NCI-H748 (cell line): ENCODE data around the gene CBFA2T3.

Experiments used
- DNase-seq: peaks from one replicate; lab custom pipeline; 2025; ENCODE audit not compliant: unreplicated experiment; lab: John Stamatoyannopoulos, UW

The CBFA2T3 gene

GRCh38 chr16:88842308-88842756 lies 134.7 kb downstream of the CBFA2T3 start:
- no peak for DNase-seq

DNA sequence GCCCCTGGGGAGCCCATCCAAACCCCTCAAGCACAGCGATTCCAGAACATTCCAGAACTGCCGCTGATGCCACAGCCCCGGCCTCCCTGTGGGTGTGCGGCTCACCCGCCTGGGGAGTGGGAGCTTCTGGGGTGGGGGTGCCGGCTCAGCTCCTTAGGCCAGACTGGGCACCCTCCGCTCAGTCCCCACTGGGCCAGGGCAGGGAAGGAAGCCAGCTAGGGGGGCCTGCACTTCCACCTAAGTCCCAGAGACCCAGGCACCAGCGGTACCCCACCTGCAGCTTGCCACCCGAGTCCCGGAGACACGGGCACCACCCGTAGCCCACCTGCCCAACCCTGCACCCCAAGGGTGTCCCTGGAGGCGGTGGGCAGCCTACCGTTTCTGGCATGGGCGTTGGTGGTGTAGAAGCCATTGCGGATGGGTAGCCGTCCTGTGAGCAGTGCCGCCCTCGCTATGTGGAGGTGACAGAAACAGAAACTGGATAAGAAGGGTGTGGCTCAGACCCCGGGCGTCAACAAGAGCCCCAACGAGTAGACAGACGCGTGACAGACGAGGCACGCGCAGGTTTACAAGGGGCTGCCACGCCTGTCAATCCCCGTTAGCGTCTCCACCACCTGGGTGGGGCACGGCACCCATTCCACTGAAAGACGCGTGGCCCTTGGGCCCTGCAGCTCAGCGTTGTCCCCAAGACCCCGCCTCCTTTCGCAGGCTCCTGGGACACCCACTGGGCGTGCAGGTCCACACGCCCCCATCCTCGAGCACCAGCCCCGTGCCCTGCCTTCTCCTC lies 135.3 kb downstream of the CBFA2T3 start:
- no peak for DNase-seq

DNA sequence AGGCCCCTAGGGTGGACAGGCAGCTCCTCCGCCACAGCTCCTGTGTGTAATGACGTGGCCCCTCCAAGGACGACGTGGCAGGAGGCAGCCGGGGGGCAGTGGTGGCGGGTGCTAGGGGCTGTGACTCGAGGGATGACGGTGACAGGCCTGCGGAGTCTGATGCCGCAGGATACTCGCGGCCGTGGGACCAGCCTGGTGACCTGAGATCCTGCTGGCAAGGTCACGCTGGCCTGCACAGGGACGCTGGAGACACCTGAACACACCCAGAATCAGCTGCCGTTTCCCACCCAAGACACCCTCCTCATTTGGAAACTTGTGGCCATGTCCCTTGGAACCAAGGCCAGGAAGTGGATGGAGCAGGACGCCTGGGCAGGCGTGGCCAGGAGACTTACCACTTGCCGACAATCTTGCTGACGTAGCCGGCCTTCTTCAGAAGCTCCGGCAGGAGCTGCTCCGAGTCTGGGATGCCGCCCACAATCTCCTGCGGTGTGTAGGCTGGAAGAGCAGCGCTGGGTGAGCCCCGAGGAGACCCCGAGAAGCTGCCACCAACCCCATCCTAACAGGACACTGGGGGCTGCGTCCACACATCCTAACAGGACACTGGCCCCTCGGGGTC lies 136.3 kb downstream of the CBFA2T3 start:
- DNase-seq: no peak

GRCh38 chr16:88839745-88840599 lies 137.0 kb downstream of the CBFA2T3 start:
- no peak for DNase-seq

DNA sequence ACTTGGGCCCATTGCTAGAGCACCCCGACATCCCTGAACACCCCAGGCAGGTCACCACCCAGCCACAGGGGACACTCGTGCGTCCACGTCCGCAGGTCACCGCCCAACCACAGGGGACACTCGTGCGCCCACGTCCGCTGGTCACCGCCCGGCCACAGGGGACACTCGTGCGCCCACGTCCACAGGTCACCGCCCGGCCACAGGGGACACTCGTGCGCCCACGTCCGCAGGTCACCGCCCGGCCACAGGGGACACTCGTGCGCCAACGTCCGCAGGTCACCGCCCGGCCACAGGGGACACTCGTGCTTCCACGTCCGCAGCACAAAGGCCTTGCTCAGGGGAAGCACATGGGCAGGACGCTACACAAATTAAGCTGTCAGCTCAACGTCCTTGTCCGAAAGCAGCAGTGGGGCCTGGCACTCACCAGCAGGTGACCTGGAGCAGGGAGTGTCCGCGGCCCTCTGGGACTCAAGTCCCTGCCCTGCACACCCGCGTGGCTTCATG lies 137.9 kb downstream of the CBFA2T3 start:
- DNase-seq: no peak

- no peak for DNase-seq
Observed at GRCh38 chr16:88838566-88838965, 138.4 kb downstream of the CBFA2T3 start.

- no peak for DNase-seq
Observed at GRCh38 chr16:88837806-88838205, 139.2 kb downstream of the CBFA2T3 start.

DNA sequence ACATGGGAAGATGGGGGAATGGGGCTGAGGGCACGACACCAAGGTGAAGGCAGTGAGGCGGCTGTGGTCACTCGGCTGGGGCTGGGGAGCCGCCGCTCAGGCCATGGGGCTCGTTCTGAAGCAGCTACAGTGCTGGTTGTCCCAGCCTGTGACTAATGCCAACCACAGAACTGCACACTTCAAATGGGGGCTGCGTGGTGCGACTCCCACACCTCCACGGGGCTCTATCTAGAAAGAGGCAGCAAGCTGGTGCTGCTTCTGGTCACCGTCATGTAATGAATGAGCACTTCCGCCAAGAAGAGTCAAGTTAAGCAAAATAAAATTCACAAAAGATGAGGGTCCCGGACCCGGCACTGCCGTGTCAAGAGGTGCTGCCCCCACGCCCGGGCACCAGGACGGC lies 140.2 kb downstream of the CBFA2T3 start:
- DNase-seq: no peak

GRCh38 chr16:88835818-88836217 lies 141.2 kb downstream of the CBFA2T3 start:
- DNase-seq: no peak

DNA sequence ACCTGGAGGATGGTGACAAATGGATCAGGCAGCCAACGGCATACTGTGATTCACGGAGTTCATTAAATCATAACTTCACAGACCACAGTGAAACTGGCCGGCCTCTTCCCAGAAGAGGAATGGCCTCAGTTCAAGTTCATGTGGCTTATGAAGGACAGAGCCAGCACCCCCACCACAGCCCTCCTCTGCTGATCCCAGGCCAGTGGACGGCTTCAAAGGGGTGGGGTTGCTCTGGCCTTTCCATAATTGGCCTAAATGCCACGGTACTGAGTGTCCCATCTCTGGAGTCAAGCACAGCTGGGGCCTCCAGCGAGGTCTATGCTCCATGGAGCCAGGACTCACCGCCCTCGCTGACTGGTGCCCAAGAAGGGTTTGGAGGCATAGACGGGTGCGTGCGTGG lies 141.6 kb downstream of the CBFA2T3 start:
- no peak for DNase-seq

- no peak for DNase-seq
Observed at GRCh38 chr16:88834670-88835069, 142.3 kb downstream of the CBFA2T3 start.

- no peak for DNase-seq
Observed at GRCh38 chr16:88833086-88833485, 143.9 kb downstream of the CBFA2T3 start.

GRCh38 chr16:88831838-88832237 lies 145.2 kb downstream of the CBFA2T3 start:
- DNase-seq: no peak

DNA sequence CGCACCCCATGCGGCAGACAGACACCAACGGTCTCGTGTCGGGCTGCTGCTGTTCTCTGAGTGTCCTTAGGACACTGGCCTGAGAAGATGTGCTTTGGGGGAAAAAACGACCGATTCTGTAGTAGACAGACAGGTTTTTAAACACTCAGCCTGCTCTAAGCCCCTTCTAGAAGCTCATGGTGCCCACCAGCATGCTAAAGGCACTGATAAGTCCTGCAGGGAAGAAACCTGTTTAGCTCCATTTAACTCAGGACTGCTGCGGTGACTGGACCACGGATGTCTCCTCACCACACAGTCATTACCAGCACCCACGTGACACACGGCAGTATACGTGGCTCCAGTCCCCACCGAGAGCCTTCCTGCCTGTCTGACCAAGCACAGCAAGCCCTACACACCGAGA lies 146.2 kb downstream of the CBFA2T3 start:
- no peak for DNase-seq

- no peak for DNase-seq
Observed at GRCh38 chr16:88830258-88830657, 146.7 kb downstream of the CBFA2T3 start.

DNA sequence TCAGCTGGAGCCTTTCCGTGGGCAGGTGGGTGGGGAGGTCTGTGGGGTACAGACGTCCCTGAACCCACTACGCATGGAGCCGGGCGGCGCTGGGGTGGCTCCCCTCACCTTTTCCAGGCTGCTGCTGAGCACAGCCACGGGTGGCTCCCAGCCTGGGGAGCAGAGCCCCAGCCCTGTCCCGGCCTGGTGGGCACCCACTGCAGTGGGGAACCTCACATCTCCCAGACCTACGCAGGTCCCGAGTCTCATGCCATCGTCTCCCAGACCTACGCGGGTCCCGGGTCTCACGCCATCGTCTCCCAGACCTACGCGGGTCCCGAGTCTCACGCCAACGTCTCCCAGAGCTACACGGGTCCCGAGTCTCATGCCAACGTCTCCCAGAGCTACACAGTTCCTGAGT lies 148.3 kb downstream of the CBFA2T3 start:
- DNase-seq: no peak

- DNase-seq: no peak
Observed at GRCh38 chr16:88827727-88828126, 149.3 kb downstream of the CBFA2T3 start.

DNA sequence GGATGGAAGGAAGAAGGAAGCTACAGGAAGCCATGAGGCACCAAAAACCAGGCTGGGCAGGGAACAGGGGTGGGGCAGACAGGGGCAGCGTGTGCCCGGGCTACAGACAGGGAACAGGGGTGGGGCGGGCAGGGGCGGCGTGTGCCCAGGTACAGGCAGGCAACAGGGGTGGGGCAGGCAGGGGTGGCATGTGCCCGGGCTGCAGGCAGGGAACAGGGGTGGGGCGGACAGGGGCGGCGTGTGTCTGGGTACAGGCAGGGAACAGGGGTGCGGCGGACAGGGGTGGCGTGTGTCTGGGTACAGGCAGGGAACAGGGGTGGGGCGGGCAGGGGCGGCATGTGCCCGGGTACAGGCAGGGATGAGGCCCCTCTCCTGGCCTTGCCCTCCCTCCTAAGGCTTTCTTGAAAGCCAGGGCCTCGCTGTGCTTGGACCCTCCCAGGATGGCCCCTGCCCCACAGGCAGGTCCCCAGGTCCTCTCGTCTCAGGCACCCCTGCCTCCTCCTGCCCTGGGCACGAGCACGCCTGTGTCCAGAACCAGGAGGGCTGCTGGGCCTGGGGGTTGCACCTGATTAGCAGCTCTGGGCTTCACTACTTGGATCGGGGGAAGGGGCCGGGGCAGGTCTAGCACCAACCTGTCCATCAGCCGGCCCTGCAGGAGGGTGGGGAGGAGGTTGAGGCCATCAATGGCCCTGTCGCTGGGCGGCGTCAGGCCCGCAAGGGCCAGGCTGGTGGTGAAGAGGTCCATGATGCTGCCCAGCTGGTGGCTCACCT lies 150.8 kb downstream of the CBFA2T3 start:
- DNase-seq: no peak

DNA sequence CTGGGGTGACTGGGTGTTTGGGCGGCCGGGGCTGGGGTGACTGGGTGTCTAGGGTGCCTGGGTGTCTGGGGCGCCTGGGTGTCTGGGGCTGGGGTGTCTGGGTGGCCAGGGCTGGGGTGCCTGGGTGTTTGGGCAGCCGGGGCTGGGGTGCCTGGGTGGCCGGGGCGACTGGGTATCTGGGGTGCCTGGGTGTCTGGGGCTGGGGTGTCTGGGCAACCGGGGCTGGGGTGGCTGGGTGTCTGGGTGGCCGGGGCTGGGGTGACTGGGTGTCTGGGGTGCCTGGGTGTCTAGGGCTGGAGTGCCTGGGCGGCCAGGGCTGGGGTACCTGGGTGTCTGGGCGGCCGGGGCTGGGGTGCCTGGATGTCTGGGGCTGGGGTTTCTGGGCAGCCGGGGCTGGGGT lies 151.9 kb downstream of the CBFA2T3 start:
- DNase-seq: no peak
